ENCODE results near the gene C1orf87. TPM values are rescaled to one million over a fixed set of nuclear protein-coding genes. Genes with fewer than 3 reads are reported as not detected.

C1orf87 gene
- total RNA-seq, 4 donors from 2014 or later, result 0.40 TPM; not detected in 3

- TF ChIP-seq POLR2AphosphoS5 (IDR thresholded peaks at IDR 0.05) (no peak), EP300 (IDR thresholded peaks at IDR 0.05; ENCODE audit: low read depth) (no peak), CTCF (IDR thresholded peaks at IDR 0.05) (no peak), POLR2A (IDR thresholded peaks at IDR 0.05) (no peak)
- Histone ChIP-seq H3K4me3 (no peak overlapping the region), H3K9me3 (no peaks in the 10 kb centered on the region), H3K4me1 (peaks cover 0 to 5% (median 0%) of the 10 kb centered on the region in 4 donors), H3K27ac (no peak overlapping the region), H3K27me3 (peaks cover 34% of the 10 kb centered on the region), H3K36me3 (no peaks in the 10 kb centered on the region)
- in situ Hi-C loops (cut with MboI; ENCODE audit: low pct_ligation_motif_present in 1 of 4, low pct_unique_long_range_greater_than_20kb in 1 of 4, low sequenced_read_pairs in 3 of 4), result no loop called here
- DNase-seq, result no peak
- WGBS, 2 donors (ENCODE audit: low coverage in 1 of 2), result 43 to 46% methylated on average over 1 of the region's 1 CpG
- intact Hi-C loops (cut with DNase I; ENCODE audit: low total_unique reads), result no loop called here
Observed at GRCh38 chr1:60071296-60071695, 2.3 kb downstream of the C1orf87 start.

- no peaks in the 10 kb centered on the region for H3K36me3 ChIP-seq
- peaks cover 21% of the 10 kb centered on the region for H3K27me3 ChIP-seq
- intact Hi-C loops (cut with DNase I; ENCODE audit: low total_unique reads), result no loop called here
- H3K4me3 ChIP-seq, result no peak overlapping the region
- 80% methylated on average over 1 of the region's 1 CpG; no CpG with 5 or more reads in 1 of the 2 donors for WGBS, 2 donors (ENCODE audit: low coverage in 1 of 2)
- no peak for DNase-seq
- in situ Hi-C loops (cut with MboI; ENCODE audit: low pct_ligation_motif_present in 1 of 4, low pct_unique_long_range_greater_than_20kb in 1 of 4, low sequenced_read_pairs in 3 of 4), result no loop called here
- H3K27ac ChIP-seq, result no peak overlapping the region
- no peak for TF ChIP-seq POLR2AphosphoS5 (IDR thresholded peaks at IDR 0.05)
- TF ChIP-seq POLR2A (IDR thresholded peaks at IDR 0.05), result no peak
- no peak for TF ChIP-seq CTCF (IDR thresholded peaks at IDR 0.05)
- no peak for TF ChIP-seq EP300 (IDR thresholded peaks at IDR 0.05; ENCODE audit: low read depth)
- peaks cover 0 to 5% (median 0%) of the 10 kb centered on the region in 4 donors for H3K4me1 ChIP-seq
- H3K9me3 ChIP-seq, result no peaks in the 10 kb centered on the region
Observed at GRCh38 chr1:60069691-60070090, 3.9 kb downstream of the C1orf87 start.

- intact Hi-C loops (cut with DNase I; ENCODE audit: low total_unique reads) (no loop called here), in situ Hi-C loops (cut with MboI; ENCODE audit: low pct_ligation_motif_present in 1 of 4, low pct_unique_long_range_greater_than_20kb in 1 of 4, low sequenced_read_pairs in 3 of 4) (no loop called here)
- DNase-seq, result no peak
- Histone ChIP-seq H3K4me1 (peaks cover 0 to under 1% (median 0%) of the 10 kb centered on the region in 4 donors), H3K9me3 (no peaks in the 10 kb centered on the region), H3K36me3 (no peaks in the 10 kb centered on the region), H3K4me3 (no peak overlapping the region), H3K27me3 (peaks cover 9% of the 10 kb centered on the region), H3K27ac (no peak overlapping the region)
- WGBS, 2 donors (ENCODE audit: low coverage in 1 of 2), result 75 to 76% methylated on average over 1 of the region's 1 CpG
- no peak for TF ChIP-seq POLR2A (IDR thresholded peaks at IDR 0.05)
- no peak for TF ChIP-seq POLR2AphosphoS5 (IDR thresholded peaks at IDR 0.05)
- no peak for TF ChIP-seq CTCF (IDR thresholded peaks at IDR 0.05)
- no peak for TF ChIP-seq EP300 (IDR thresholded peaks at IDR 0.05; ENCODE audit: low read depth)
Observed at GRCh38 chr1:60068393-60069045, 5.1 kb downstream of the C1orf87 start.

- Histone ChIP-seq H3K9me3 (no peaks in the 10 kb centered on the region), H3K27ac (no peak overlapping the region), H3K27me3 (no peaks in the 10 kb centered on the region), H3K36me3 (no peaks in the 10 kb centered on the region), H3K4me3 (no peak overlapping the region), H3K4me1 (no peaks in the 10 kb centered on the region)
- in situ Hi-C loops (cut with MboI; ENCODE audit: low pct_ligation_motif_present in 1 of 4, low pct_unique_long_range_greater_than_20kb in 1 of 4, low sequenced_read_pairs in 3 of 4) (no loop called here), intact Hi-C loops (cut with DNase I; ENCODE audit: low total_unique reads) (no loop called here)
- 22 to 39% methylated on average over 1 of the region's 1 CpG for WGBS, 2 donors (ENCODE audit: low coverage in 1 of 2)
- no peak for DNase-seq
- TF ChIP-seq POLR2A (IDR thresholded peaks at IDR 0.05) (no peak), POLR2AphosphoS5 (IDR thresholded peaks at IDR 0.05) (no peak), CTCF (IDR thresholded peaks at IDR 0.05) (no peak), EP300 (IDR thresholded peaks at IDR 0.05; ENCODE audit: low read depth) (no peak)
Observed at GRCh38 chr1:60066001-60066400, 7.6 kb downstream of the C1orf87 start.

All from transverse colon (tissue), 4 donors.